ENCODE results near the gene BLOC1S4.
A peak's percentile ranks its signal among the peaks of the same experiment; 100 is the strongest.
"Not testable (repeated sequence)": the region's sequence is repeated elsewhere in the genome, so short reads cannot be mapped to it uniquely, and the experiment has no call there.

Gene BLOC1S4

GRCh38 chr4:6716018-6716911, at the start of gene BLOC1S4:
BLOC1S4 (plus strand) TSS chr4:6716174; CDS start chr4:6716210, 36 bp downstream.
- FAIRE-seq: peak; percentile 42
- peak; percentile 80 for DNase-seq (ENCODE audit: low spot score)

- FAIRE-seq (peak; percentile 94), DNase-seq (ENCODE audit: low spot score) (peak; percentile 95)
Observed at GRCh38 chr4:6668391-6668790, 47.6 kb upstream of the BLOC1S4 start.

GRCh38 chr4:6671648-6672047, 44.3 kb upstream of the BLOC1S4 start:
- no peak for DNase-seq (ENCODE audit: low spot score)
- no peak for FAIRE-seq

GRCh38 chr4:6672131-6672530, 43.8 kb upstream of the BLOC1S4 start:
- no peak for DNase-seq (ENCODE audit: low spot score)
- no peak for FAIRE-seq

GRCh38 chr4:6672541-6673190, 43.3 kb upstream of the BLOC1S4 start:
- DNase-seq (ENCODE audit: low spot score); FAIRE-seq: not testable (repeated sequence)

- FAIRE-seq: not testable (repeated sequence)
- peak; percentile 44 for DNase-seq (ENCODE audit: low spot score)
Observed at GRCh38 chr4:6673191-6673659, 42.7 kb upstream of the BLOC1S4 start.

GRCh38 chr4:6673660-6674499, 42.1 kb upstream of the BLOC1S4 start:
- DNase-seq (ENCODE audit: low spot score) (peak; percentile 86), FAIRE-seq (no peak)

- DNase-seq (ENCODE audit: low spot score): peak; percentile 58
- peak; percentile 25 for FAIRE-seq
Observed at GRCh38 chr4:6674500-6675149, 41.3 kb upstream of the BLOC1S4 start.

- no peak for DNase-seq (ENCODE audit: low spot score)
- FAIRE-seq: no peak
Observed at GRCh38 chr4:6676722-6677558, 39.0 kb upstream of the BLOC1S4 start.

- FAIRE-seq (no peak), DNase-seq (ENCODE audit: low spot score) (no peak)
Observed at GRCh38 chr4:6680372-6681034, 35.5 kb upstream of the BLOC1S4 start.

- no peak for DNase-seq (ENCODE audit: low spot score)
- FAIRE-seq: no peak
Observed at GRCh38 chr4:6681191-6681590, 34.8 kb upstream of the BLOC1S4 start.

- no peak for FAIRE-seq
- DNase-seq (ENCODE audit: low spot score): no peak
Observed at GRCh38 chr4:6682862-6683590, 32.9 kb upstream of the BLOC1S4 start.

- no peak for FAIRE-seq
- no peak for DNase-seq (ENCODE audit: low spot score)
Observed at GRCh38 chr4:6684656-6685055, 31.3 kb upstream of the BLOC1S4 start.

GRCh38 chr4:6686104-6686787, 29.7 kb upstream of the BLOC1S4 start:
- FAIRE-seq: no peak
- no peak for DNase-seq (ENCODE audit: low spot score)

- no peak for DNase-seq (ENCODE audit: low spot score)
- no peak for FAIRE-seq
Observed at GRCh38 chr4:6687947-6688878, 27.8 kb upstream of the BLOC1S4 start.

- peak; percentile 90 for FAIRE-seq
- DNase-seq (ENCODE audit: low spot score): peak; percentile 96
Observed at GRCh38 chr4:6688879-6689505, 27.0 kb upstream of the BLOC1S4 start.

- no peak for FAIRE-seq
- no peak for DNase-seq (ENCODE audit: low spot score)
Observed at GRCh38 chr4:6689506-6689960, 26.4 kb upstream of the BLOC1S4 start.

All from RCC 7860 (cell line).